WERI-Rb-1 (cell line): Measurements from ENCODE around the gene POC1B.
A peak's percentile ranks its signal among the peaks of the same experiment; 100 is the strongest.

ENCODE experiments used
- DNase-seq: peaks from one replicate; pipeline ENCODE4 v3.0.0-alpha.2; 2020
- H3K27ac ChIP-seq: fragments of 250-450 bp; sonication (Bioruptor Pico); 2 replicates; pipeline ENCODE4 v1.5.1; 2020; ENCODE audit warnings: mild to moderate bottlenecking, moderate library complexity
- H3K27me3 ChIP-seq: fragments of 250-450 bp; sonication (Bioruptor Pico); 2 replicates; pipeline ENCODE4 v1.5.1; 2021; ENCODE audit warnings: mild to moderate bottlenecking, low read depth, moderate library complexity; ENCODE audit not compliant: insufficient read depth, severe bottlenecking
- H3K36me3 ChIP-seq: fragments of 250-450 bp; sonication (Bioruptor Pico); 2 replicates; pipeline ENCODE4 v1.5.1; 2020; ENCODE audit warnings: mild to moderate bottlenecking, moderate library complexity
- H3K4me3 ChIP-seq: 2 replicates; pipeline ENCODE4 v1.5.1; 2011; ENCODE audit warnings: low read depth, mild to moderate bottlenecking, control low read depth, low read length
- H3K9me3 ChIP-seq: fragments of 250-450 bp; sonication (Bioruptor Pico); 2 replicates; pipeline ENCODE4 v1.5.1; 2021; ENCODE audit warnings: mild to moderate bottlenecking, moderate library complexity; ENCODE audit not compliant: severe bottlenecking
- TF ChIP-seq, protein P1 (sequence below): IDR thresholded peaks from 2 replicates; pipeline ENCODE4 v1.5.1; 2011; ENCODE audit warnings: low read depth, mild to moderate bottlenecking, control low read depth, inconsistent platforms, low read length

The POC1B gene

GRCh38 chr12:89372584-89373370 lies 153.1 kb downstream of the POC1B start:
- H3K27ac ChIP-seq: no peak overlapping the region
- DNase-seq: no peak
- TF ChIP-seq, protein P1, sequence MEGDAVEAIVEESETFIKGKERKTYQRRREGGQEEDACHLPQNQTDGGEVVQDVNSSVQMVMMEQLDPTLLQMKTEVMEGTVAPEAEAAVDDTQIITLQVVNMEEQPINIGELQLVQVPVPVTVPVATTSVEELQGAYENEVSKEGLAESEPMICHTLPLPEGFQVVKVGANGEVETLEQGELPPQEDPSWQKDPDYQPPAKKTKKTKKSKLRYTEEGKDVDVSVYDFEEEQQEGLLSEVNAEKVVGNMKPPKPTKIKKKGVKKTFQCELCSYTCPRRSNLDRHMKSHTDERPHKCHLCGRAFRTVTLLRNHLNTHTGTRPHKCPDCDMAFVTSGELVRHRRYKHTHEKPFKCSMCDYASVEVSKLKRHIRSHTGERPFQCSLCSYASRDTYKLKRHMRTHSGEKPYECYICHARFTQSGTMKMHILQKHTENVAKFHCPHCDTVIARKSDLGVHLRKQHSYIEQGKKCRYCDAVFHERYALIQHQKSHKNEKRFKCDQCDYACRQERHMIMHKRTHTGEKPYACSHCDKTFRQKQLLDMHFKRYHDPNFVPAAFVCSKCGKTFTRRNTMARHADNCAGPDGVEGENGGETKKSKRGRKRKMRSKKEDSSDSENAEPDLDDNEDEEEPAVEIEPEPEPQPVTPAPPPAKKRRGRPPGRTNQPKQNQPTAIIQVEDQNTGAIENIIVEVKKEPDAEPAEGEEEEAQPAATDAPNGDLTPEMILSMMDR: no peak
- no peak overlapping the region for H3K4me3 ChIP-seq
- no peaks in the 10 kb centered on the region for H3K27me3 ChIP-seq
- no peaks in the 10 kb centered on the region for H3K36me3 ChIP-seq
- no peaks in the 10 kb centered on the region for H3K9me3 ChIP-seq

DNA sequence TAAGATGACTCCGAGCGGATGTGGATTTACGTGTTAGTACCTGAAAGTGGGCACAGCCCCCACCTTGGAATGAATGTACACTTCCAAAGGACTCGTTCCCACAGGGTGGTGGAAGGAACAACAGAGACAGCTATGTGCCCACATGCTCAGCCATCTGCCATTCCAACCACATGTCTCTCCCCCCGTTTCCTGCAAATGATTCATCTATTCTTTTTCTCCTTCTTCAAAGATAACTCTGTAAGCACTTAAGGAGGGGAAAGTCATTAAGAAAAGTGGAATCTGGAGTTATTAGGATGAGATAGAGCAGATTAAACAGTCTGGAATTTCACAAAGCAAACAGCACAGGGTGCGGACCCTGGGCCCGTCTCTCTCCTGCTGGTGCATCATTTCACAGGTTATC lies 155.0 kb downstream of the POC1B start:
- Histone ChIP-seq H3K27me3 (no peaks in the 10 kb centered on the region), H3K27ac (no peak overlapping the region), H3K9me3 (no peaks in the 10 kb centered on the region), H3K36me3 (no peaks in the 10 kb centered on the region), H3K4me3 (no peak overlapping the region)
- TF ChIP-seq, protein P1: no peak
- peak; percentile 54 for DNase-seq

DNA sequence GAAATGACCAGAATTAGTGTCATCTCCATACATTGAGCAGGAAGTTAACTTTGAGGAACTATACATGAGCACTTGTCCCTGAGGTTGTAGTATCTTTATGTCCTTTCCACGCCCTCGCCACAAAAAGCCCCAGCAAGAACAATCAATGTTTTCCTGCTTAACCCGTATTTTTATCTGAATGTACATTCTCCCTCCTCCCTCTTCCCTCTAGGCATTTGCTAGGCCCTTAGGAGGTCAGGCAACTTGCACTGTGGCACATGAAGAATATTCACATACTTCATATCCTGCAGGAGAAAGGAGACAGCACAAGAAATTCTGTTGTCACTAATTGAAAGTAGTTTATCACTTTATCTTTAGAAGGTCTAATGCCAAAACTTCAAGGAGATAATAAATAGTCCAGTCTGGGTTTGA lies 155.4 kb downstream of the POC1B start:
- H3K27me3 ChIP-seq: no peaks in the 10 kb centered on the region
- DNase-seq: no peak
- H3K4me3 ChIP-seq: no peak overlapping the region
- no peaks in the 10 kb centered on the region for H3K9me3 ChIP-seq
- no peak overlapping the region for H3K27ac ChIP-seq
- H3K36me3 ChIP-seq: no peaks in the 10 kb centered on the region
- TF ChIP-seq, protein P1: no peak
